ENCODE data around the gene FOXJ2.
A peak's percentile ranks its signal among the peaks of the same experiment; 100 is the strongest.
"Not testable (repeated sequence)": the region's sequence is repeated elsewhere in the genome, so short reads cannot be mapped to it uniquely, and the experiment has no call there.

FOXJ2 gene

GRCh38 chr12:8082808-8083100 lies 50.2 kb downstream of the FOXJ2 start:
- Histone ChIP-seq H3K9ac (ENCODE audit: low read length) (peak overlapping the region; percentile 96), H3K27me3 (replicated peaks; ENCODE audit: insufficient read depth, low read length) (no peaks in the 10 kb centered on the region), H3K9me2 (replicated peaks; ENCODE audit: insufficient read depth, low read length) (no peaks in the 10 kb centered on the region), H3K4me3 (ENCODE audit: low read length) (peak overlapping the region; percentile 95), H3K27ac (ENCODE audit: low read length) (peak overlapping the region; percentile 98), H3K4me2 (ENCODE audit: low read depth, low read length) (peak overlapping the region; percentile 91), H3F3A (ENCODE audit: insufficient read depth, low read length) (peaks cover 27% of the 10 kb centered on the region), H3K36me3 (replicated peaks; ENCODE audit: insufficient read depth, low read length) (no peaks in the 10 kb centered on the region), H2AFZ (ENCODE audit: low read length) (0 out of 2 replicates have a peak overlapping the region, but pooled peaks have one; percentile 84), H3K9me3 (replicated peaks; ENCODE audit: insufficient read depth, low read length) (no peaks in the 10 kb centered on the region), H3K4me1 (ENCODE audit: low read length) (peaks cover 15% of the 10 kb centered on the region), H4K20me1 (ENCODE audit: insufficient read depth, low read length) (no peaks in the 10 kb centered on the region), H3K79me2 (ENCODE audit: low read length) (peaks cover 62% of the 10 kb centered on the region)
- DNase-seq: no peak
- TF ChIP-seq EZH2 (optimal IDR thresholded peaks at IDR 0.05; ENCODE audit: low read depth, low read length) (no peak), CTCF (IDR thresholded peaks at IDR 0.05; ENCODE audit: low read length) (no peak), EZH2phosphoT487 (IDR thresholded peaks at IDR 0.05; ENCODE audit: low read length) (no peak)

GRCh38 chr12:8084351-8084750 lies 51.8 kb downstream of the FOXJ2 start:
- peaks cover 27% of the 10 kb centered on the region for H3K4me1 ChIP-seq (ENCODE audit: low read length)
- not testable (repeated sequence) for H3K27me3 ChIP-seq (replicated peaks; ENCODE audit: insufficient read depth, low read length)

GRCh38 chr12:8087666-8088065 lies 55.1 kb downstream of the FOXJ2 start:
- Histone ChIP-seq H3K4me2 (ENCODE audit: low read depth, low read length) (peak overlapping the region; percentile 53; the same call in 1 of the 2 replicates), H2AFZ (ENCODE audit: low read length) (no peak overlapping the region), H3K4me3 (ENCODE audit: low read length) (peak overlapping the region; percentile 16), H3K9ac (ENCODE audit: low read length) (peak overlapping the region; percentile 13; the same call in 1 of the 2 replicates), H3K9me3 (replicated peaks; ENCODE audit: insufficient read depth, low read length) (no peaks in the 10 kb centered on the region), H3F3A (ENCODE audit: insufficient read depth, low read length) (peaks cover 9% of the 10 kb centered on the region), H4K20me1 (ENCODE audit: insufficient read depth, low read length) (no peaks in the 10 kb centered on the region), H3K4me1 (ENCODE audit: low read length) (peaks cover 15% of the 10 kb centered on the region), H3K36me3 (replicated peaks; ENCODE audit: insufficient read depth, low read length) (peaks cover 16% of the 10 kb centered on the region), H3K79me2 (ENCODE audit: low read length) (peaks cover 93% of the 10 kb centered on the region), H3K27me3 (replicated peaks; ENCODE audit: insufficient read depth, low read length) (no peaks in the 10 kb centered on the region), H3K27ac (ENCODE audit: low read length) (peak overlapping the region; percentile 14; the same call in 1 of the 2 replicates), H3K9me2 (replicated peaks; ENCODE audit: insufficient read depth, low read length) (no peaks in the 10 kb centered on the region)
- DNase-seq: peak; percentile 25
- no peak for TF ChIP-seq EZH2phosphoT487 (IDR thresholded peaks at IDR 0.05; ENCODE audit: low read length)

More at GRCh38 chr12:8084351-8084750, 51.8 kb downstream of the FOXJ2 start:
- H3K27ac ChIP-seq (ENCODE audit: low read length); H3K9ac ChIP-seq (ENCODE audit: low read length); H2AFZ ChIP-seq (ENCODE audit: low read length); H3K9me3 ChIP-seq (replicated peaks; ENCODE audit: insufficient read depth, low read length); H3K9me2 ChIP-seq (replicated peaks; ENCODE audit: insufficient read depth, low read length); DNase-seq; H3K36me3 ChIP-seq (replicated peaks; ENCODE audit: insufficient read depth, low read length); H4K20me1 ChIP-seq (ENCODE audit: insufficient read depth, low read length); H3K4me3 ChIP-seq (ENCODE audit: low read length): not testable (repeated sequence)
- peaks cover 28% of the 10 kb centered on the region for H3F3A ChIP-seq (ENCODE audit: insufficient read depth, low read length)
- peak overlapping the region; percentile 91; the same call in 1 of the 2 replicates for H3K4me2 ChIP-seq (ENCODE audit: low read depth, low read length)
- peaks cover 78% of the 10 kb centered on the region for H3K79me2 ChIP-seq (ENCODE audit: low read length)

- H3K9me3 ChIP-seq (replicated peaks; ENCODE audit: insufficient read depth, low read length): no peaks in the 10 kb centered on the region
- TF ChIP-seq EZH2 (optimal IDR thresholded peaks at IDR 0.05; ENCODE audit: low read depth, low read length): no peak
- no peak for TF ChIP-seq CTCF (IDR thresholded peaks at IDR 0.05; ENCODE audit: low read length)
- TF ChIP-seq EZH2phosphoT487 (IDR thresholded peaks at IDR 0.05; ENCODE audit: low read length): no peak
- peaks cover 22% of the 10 kb centered on the region for H3K36me3 ChIP-seq (replicated peaks; ENCODE audit: insufficient read depth, low read length)
- peak overlapping the region; percentile 12; the same call in 1 of the 2 replicates for H3K27ac ChIP-seq (ENCODE audit: low read length)
- DNase-seq: peak; percentile 52
- 0 out of 2 replicates have a peak overlapping the region, but pooled peaks have one; percentile 13 for H3K9ac ChIP-seq (ENCODE audit: low read length)
- H3K27me3 ChIP-seq (replicated peaks; ENCODE audit: insufficient read depth, low read length): no peaks in the 10 kb centered on the region
- no peak overlapping the region for H2AFZ ChIP-seq (ENCODE audit: low read length)
- peaks cover 15% of the 10 kb centered on the region for H3K4me1 ChIP-seq (ENCODE audit: low read length)
- H3K4me2 ChIP-seq (ENCODE audit: low read depth, low read length): peak overlapping the region; percentile 53
- peaks cover 6% of the 10 kb centered on the region for H3F3A ChIP-seq (ENCODE audit: insufficient read depth, low read length)
- H3K79me2 ChIP-seq (ENCODE audit: low read length): peaks cover 90% of the 10 kb centered on the region
- no peaks in the 10 kb centered on the region for H4K20me1 ChIP-seq (ENCODE audit: insufficient read depth, low read length)
- H3K9me2 ChIP-seq (replicated peaks; ENCODE audit: insufficient read depth, low read length): no peaks in the 10 kb centered on the region
- peak overlapping the region; percentile 16; the same call in 1 of the 2 replicates for H3K4me3 ChIP-seq (ENCODE audit: low read length)
Observed at GRCh38 chr12:8088574-8088973, 56.1 kb downstream of the FOXJ2 start.

- not testable (repeated sequence) for H3K9me3 ChIP-seq (replicated peaks; ENCODE audit: insufficient read depth, low read length); H3K27me3 ChIP-seq (replicated peaks; ENCODE audit: insufficient read depth, low read length); DNase-seq; H2AFZ ChIP-seq (ENCODE audit: low read length); H3F3A ChIP-seq (ENCODE audit: insufficient read depth, low read length); H4K20me1 ChIP-seq (ENCODE audit: insufficient read depth, low read length); H3K4me2 ChIP-seq (ENCODE audit: low read depth, low read length); H3K9ac ChIP-seq (ENCODE audit: low read length); H3K4me3 ChIP-seq (ENCODE audit: low read length); H3K27ac ChIP-seq (ENCODE audit: low read length); H3K9me2 ChIP-seq (replicated peaks; ENCODE audit: insufficient read depth, low read length)
- H3K4me1 ChIP-seq (ENCODE audit: low read length): peaks cover 15% of the 10 kb centered on the region
- H3K36me3 ChIP-seq (replicated peaks; ENCODE audit: insufficient read depth, low read length): peaks cover 23% of the 10 kb centered on the region
- H3K79me2 ChIP-seq (ENCODE audit: low read length): peaks cover 85% of the 10 kb centered on the region
Observed at GRCh38 chr12:8089277-8089676, 56.8 kb downstream of the FOXJ2 start.
